D341Med (cell line): ENCODE results near the gene KRT2.
A peak's percentile ranks its signal among the peaks of the same experiment; 100 is the strongest.

Experiments
- DNase-seq: peaks from one replicate; pipeline ENCODE4 v3.0.0; 2012; ENCODE audit warnings: low spot score

Gene KRT2

DNA sequence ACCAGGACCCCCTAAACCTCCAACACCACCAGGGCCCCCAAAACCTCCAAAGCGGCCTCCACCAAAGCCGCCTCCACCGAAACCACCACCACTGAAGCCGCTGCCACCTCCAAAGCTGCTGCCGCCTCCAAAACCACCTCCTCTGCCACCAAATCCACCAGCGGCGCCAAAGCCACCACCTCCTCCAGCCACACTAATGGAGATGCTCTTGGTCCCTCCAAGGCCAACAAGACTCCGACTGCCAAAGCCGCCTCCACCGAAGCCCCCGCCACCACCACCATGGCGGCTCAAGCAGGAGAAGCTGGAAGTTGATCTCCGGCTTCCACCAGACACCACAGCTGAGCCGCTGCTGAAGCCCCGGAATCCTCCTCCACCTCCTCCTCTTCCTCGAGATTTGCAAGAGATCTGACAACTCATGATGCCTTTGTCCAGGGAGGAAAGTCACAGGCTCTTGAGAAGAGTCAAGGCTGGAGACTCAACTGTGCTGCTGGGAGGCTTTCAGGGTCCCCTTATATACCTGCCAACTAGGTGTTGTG is at the start of gene KRT2:
Gene KRT2 (minus strand): TSS at position 486 of the 536 bp plus-strand sequence. CDS start 69 bp downstream, at position 417.
- no peak for DNase-seq

DNA sequence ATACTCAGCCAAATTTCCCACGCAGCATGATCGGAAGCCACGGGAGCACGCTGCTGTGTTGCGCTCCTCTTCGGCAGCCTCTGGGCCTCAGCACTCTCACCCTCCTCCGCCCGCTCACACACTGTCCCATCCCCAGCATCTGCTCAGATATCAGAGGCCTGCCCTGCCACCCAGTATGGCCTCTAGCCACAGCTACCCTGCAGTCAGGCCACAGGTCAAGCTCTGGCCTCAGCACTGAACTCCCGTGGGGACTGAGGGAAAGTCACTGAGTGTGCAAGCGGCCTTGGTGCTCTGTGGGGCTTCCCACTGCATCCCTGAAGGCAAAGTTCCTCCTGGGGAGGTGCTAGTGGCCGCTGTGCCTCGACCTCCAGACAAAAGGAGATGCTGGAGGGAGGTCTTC is 49.3 kb upstream of the KRT2 start:
- no peak for DNase-seq

DNA sequence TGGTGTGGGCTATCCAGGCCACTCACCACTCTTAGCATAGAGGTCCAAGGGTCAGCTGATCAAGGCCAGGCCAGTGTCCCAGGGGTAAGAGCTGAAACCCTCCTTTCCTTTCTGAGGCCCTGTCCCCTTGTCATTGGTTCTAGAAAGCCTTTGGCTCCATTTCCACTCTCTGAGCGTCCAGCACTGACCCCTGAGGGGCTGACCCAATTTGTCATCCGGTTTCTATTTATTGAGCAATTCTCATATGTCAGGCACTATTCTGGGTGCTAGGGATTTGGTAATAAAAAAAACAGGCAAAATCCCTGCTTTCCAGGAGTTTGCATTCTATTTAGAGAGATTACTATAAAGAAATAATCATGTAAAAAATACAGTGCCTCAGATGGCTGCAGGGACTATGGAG is 47.9 kb upstream of the KRT2 start:
- DNase-seq: no peak

DNA sequence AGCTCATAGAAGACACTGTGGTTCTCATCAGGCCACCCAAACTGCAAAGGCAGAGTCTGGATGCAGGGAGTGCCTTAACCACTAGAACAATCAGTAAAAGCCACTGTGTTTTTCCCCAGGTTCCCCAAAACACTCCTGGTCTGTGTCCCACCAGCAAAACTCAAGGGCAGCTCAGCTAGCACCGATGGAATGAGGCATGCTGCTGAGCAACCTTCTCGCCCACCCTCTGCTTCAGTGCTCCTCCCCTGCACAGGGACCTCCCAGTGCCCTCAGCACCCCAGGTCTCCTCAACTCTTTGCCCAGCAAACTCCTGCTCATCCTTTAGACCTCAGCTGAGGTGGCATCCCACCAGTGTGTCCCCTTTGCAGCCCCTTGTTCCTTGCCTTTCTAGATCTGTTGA is 47.4 kb upstream of the KRT2 start:
- no peak for DNase-seq

DNA sequence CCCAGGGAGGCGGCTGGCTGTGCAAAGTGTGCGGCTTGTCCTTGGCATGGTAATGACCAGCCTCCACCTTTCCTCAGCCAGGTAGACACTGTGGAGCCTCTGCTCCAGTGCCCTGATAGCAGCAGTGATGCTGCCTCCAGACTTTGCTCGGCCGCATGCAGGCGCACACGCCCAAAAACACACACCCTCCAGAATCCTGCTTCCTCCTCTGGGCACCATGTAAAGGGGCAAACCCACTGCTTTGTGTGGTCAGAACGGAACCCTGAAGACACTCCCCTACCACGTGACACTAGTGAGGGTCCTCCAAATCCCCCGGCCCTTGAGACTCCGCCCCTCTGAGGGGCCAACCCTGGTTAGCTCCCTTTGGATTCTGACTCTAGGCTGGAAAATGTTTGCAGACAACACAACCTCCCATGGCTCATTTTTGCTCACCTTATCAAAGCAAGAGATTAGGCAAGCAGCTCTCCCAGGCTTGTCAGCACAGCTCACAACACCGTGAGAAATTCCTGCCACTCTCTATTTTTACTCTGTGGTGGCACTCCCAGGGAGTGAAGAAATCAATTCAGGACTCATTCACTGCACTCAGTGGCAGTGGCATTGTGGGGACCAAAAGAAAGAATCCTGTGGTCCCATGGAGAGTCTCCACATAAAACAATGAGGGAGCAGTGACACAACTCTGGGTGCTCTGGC is 46.8 kb upstream of the KRT2 start:
- no peak for DNase-seq

DNA sequence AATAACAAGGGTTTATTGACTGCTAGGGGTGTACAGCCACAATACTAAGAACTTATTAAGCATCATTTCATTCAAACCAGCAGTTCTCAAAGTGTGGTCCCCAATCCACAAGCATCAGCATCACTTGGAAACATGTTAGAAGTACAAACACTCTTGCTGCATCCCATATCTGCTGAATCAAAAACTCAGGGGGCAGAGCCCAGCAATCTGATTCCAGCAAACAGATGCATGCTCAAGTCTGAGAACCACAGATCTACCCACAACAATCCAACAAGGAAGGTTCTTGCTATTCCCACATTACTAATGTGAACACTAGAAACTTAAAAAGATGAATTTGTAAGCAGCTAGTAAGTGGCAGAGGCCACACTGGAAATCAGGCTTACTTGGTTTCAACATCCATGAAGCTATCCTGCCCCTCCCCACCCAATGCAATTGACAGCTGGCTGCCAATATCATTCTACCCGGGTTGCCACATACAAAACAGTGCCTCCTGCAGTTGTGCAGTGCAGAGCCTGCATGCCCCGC is 45.1 kb upstream of the KRT2 start:
- no peak for DNase-seq

DNA sequence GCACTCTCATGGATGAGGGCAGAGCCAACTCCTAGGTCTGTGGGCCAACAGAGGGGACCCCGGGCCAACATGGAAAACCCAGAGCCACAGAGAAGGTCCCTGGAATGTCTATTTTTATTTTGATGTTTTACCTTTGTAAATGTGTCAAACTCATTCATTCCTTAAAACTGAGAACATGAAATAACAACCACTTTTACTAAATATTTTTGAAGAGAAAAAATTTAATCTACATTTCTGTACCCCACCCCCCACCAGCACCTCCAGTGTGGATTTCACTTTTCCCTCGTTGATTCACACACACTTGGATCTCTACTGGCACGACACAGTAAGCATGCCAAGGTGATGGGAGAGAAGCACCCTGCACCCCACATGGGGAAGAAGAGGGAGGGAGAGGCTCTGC is 44.6 kb upstream of the KRT2 start:
- no peak for DNase-seq

DNA sequence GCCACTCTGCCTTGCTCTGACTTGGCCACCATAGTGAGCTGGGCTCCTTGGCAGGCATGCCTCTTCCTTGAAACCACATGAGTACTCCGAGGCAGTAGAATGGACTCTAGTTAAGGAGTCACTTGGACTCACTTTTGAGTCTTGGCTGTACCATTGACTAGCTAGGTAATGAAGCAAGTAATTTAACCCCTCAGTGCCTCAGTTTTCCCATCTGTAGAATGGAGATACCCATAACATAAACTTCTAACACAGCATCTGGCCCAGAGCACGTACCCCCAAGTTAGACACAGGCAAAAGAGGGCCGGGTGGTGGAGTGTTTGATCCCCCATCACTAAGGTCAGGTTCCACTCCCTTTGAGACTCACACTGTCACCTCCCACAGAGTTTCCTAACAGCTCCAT is 43.0 kb upstream of the KRT2 start:
- no peak for DNase-seq

DNA sequence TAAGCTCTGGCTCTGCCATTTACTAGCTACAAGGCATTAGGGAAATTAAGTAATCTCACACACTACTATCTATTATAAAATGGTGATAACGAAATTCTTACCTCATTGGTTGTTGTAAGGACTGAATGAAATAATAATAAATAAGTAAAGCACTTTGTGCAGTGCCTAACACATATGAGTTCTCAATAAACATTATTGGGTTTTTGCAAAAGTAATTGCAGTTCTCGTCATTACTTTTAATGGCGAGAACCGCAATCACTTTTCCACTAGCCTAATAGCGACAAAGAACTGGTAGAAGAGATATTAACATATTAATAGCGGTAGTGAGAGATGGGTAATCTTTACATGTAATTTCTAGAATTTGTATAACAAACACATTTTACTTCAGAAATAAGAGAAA is 42.1 kb upstream of the KRT2 start:
- no peak for DNase-seq

DNA sequence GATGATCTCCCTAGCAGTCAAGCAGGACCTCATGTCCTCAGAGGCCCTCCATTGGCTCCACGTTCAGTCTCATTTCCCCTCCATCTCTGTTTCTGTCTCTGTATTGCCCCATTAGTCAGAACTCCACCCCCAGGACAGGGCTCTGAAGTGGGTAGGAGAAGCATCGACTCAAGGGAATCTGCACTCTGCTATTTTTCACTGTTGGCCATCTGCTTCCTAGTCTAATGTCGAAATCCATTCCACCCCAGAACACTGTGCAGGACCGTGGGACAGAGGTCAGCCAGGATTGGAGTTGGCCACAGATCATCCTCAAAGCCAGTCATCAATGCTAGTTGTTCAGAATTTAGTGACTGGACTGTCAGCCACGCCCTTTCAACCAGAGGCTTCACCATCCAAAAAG is 41.2 kb upstream of the KRT2 start:
- DNase-seq: no peak

DNA sequence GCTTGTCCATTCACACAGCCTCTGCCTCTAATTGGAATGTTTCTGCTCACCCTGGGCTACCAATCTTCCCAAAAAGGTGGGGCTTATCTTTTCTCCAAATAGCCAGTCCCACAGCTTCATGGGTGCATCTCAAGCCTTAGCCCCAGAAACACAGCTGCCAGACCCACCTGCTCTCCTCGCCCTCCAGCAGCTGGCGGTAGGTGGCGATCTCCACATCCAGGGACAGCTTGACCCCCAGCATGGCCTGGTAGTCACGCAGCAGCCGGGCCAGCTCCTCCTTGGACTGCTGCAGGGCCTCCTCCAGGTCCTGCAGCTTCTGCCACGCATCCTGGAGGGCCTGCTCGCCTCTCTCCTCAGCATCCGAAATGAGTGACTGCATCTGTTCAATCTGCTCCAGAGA is 40.2 kb upstream of the KRT2 start:
- DNase-seq: no peak

DNA sequence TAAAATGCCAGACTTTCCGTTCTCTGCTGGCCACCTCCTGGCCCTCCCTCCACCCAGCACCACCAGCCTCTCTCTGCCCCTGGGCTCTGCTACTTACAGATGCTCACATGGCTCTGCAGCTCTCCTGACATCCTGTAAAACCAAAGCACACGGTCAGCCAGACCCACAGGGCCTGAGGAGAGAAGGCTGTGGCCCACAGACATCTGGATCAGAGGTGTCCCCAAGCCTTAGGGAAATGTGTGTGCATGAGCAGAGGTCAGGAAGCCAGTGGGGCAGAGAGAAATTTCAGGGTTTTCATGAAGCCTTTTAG is 39.8 kb upstream of the KRT2 start:
- no peak for DNase-seq

DNA sequence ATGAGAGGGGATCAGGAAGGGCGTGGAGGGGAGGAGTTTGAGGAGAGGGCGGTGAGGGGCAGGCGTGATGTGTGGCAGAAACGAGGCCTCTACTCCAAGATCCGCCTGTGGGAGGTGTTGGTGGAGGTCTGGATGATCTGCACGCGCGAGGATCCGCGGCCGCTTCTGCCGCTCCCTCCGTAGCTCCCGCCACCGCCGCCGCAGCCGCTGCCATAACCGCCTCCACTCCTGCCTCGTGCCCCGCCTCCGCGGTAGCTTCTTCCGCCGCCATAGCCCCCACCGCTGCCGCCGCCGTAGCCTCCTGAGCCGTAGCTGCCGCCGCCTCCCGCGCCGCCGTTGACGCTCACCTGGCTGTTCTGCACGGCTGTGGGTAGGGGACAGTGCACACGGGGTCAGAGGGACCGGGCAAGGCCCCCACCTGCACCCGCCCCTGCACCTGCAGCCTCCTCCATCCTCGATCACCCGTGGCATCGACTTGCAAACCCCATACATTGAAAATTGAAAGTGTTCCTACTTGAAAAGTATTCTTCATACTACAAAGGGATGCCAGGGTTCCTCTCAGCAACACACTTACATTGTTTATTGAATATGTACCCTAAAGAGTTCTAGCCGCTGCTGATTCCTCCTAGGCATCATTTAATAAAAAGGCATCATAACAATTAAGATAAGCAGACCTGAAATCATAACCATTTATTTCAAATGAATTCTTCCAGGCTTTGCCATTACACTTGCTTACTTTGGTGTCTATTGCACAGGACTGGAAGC is 39.2 kb upstream of the KRT2 start:
- DNase-seq: peak; percentile 54

DNA sequence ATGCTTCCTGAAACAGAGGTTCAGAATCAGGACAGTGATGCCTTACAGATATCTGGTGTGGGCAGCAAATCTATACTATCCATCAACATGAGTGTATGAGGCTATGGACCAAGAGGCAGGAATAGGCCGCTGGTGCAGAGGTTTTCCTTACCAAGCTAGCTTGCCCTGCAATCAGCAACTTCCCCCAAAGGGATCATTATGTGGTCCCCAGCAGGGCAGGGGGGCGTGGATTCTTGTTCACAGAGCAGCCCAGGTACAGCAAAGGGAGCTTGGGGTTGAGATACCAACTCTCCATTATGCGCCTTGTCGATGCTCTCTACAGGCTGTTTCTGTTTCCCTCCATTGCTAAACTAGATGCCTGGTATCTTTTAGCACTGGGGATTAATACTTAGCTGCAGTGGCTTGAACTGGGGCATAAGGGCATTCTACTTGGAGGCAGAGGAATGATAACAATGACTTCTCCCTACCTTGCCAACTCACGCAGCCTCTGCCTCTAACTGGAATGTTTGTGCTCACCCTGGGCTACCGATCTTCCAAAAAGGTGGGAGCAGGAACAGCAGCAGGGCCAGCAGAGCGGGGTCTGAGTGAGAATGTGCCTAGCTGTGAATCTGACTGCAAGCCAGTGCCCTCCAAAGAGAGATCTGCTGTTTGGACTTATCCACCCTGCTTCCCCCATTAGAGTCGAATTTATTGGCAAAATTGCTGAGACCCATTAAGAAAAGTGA is 38.5 kb upstream of the KRT2 start:
- no peak for DNase-seq

DNA sequence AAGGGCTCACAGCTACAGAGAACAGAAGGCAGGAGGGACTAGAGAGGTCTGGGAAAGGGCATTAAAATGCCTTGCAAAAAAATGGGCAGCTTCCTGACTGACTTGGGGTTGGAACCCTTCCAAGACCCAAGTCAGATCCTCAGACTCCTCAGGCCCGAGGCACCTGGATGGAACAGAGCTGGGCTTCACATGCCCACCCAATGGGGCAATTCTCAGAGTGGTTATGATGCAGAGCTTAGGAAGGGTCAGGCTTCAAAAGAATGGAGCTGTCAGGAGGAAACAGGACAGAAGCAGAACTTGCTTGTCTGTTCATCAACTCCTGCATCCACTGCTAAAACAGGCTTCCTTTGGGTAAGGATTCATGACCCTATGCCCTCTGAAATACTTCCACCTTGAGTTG is 37.9 kb upstream of the KRT2 start:
- no peak for DNase-seq

DNA sequence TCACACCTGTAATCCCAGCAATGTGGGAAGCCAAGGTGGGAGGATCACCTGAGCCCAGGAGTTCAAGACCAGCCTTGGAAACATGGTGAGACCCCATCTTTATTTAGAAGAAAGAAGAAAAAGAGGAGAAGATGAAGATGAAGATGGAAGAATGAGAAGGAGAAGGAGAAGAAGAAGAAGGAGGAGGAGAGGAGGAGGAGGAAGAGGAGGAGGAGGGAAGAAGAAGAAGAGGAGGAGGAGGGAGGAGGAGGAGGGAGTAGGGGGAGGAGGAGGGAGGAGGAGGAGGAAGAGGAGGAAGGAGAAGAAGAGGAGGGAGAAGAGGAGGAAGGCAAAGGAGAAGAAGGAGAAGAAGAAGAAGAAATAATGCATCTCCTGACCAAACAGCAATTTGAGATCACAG is 37.2 kb upstream of the KRT2 start:
- no peak for DNase-seq

DNA sequence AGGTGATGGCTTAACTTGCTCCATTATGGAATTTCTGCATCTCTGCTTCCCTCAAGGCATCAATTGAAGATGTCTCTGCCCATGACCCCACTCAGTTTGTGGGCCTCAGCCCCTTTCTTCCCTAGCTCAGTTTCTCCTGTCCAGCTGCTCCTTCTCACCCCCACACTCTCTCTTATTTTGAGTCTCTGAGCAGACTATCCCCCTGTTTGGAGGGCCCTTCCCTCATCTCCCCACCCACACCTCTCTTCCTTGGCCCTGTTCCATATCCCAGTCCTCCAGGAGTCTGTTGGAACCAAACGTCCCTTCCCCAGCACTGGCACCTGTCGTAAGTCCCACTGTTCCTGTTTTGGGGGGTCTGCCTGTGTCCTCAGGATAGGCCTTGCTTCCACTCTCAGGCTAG is 36.5 kb upstream of the KRT2 start:
- no peak for DNase-seq

DNA sequence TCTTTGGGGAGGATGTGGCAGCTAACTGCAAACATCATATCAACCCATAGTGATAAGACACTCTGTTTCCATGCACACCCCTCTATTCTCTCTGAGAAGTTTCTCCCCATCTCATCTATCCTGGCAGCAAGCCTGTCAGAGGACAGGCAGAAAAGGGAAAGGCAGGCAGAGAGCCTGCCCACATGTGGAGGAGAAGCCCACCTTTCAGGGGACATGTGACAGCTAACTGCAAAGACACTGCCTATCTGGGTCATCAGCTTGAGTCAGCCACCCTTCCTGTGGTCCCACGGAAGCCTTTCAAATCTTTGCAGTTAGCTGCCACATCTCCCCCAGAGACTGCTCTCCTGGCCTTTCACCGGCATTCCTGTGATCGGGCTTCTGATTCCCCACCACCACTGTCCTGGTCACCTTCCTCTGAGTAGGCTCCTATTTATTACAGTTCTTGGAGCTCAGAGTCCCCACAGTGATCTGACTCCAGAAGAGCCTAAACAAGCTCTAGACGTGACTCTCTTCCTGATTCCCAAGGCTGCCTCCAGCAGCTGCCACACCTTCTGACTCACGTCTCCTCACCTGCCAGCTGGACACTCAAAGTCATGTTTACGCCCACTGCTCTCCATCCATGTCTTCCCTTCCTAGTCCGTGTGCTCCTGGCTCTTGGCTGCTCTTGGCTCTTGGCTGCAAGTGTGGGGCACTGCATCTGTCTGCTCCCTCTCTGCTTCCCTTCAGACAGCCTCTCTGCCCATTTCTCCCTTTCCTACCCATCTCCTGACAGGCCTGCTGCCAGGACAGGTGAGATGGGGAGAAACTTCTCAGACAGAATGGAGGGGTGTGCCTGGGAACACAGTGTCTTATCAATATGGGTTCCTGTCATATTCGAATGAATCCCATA is 35.7 kb upstream of the KRT2 start:
- no peak for DNase-seq

DNA sequence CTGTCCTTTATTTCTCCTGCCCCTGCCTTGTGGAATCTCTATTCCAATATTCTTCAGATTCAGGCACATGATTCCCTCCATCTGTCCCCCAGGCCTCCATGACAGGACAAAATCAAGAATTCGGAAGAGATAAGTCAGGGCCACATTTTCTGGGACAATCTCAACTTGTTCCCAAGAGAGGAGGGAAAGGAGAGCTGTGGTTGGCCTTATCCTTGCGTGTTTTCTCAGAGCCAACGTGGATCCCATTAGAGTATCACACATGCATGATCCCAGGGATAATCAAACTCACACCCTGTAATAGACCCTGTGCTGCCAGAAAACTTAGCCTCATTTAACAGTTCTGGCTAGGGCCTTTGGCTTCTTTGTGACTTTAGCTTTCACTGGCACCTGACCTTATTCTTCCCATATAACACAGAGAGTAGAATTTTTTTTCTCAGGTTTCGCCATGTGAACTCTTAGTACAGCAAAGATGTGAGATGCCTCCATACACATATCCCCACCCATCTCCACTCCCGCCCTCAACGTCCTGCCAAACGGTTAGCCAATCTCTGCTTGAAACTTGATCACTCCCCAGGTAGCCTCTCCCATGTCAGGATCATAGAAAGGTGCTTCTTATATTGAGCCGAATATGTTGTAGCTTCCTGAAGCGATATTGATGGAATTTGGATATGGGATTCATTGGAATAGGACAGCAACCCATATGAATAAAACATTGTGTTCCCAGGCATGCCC is 34.9 kb upstream of the KRT2 start:
- DNase-seq: no peak

DNA sequence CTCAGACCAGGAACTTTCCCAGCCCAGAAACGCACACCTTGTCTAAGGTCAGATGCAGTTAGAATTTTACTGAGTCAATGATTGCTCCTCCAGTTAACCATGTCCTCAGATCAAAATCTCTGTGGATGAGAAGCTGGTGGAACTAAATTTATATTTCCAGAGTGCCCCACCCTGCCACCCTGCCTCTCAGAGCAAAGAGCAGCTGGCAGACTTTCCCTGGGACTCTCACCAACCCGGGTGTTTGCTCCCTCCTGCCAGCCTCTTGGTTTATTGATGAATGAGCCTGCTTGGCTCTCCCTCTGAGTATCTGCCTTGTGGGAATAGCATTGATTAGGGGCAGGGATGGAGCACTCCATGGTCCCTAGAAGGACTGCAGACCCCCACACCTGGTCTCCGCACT is 34.1 kb upstream of the KRT2 start:
- DNase-seq: no peak

DNA sequence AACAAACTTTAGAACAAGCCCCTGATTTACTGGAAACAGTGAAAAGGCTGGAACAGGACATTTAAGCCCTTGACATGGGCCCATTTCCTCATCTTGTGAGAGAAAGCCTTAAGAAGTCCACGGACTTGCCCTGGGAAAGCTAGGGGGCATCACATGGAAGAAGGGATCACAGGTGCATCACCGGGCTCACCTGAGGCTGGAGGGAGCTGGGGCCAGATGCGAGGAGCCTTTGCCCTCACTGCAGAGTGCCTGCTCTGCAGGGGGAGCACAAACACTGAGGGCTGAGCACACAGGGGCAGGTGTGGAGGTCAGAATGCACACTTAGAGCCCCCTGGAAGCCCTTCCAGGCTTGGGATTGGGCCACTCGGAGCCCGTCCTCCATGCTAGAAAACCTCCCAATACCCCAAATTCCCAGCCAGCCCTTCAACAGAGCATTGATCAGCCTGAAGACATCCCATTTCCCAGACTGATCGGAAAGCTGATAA is 33.4 kb upstream of the KRT2 start:
- DNase-seq: no peak
